Measurements from ENCODE around the gene CDC42EP4. TPM values are rescaled to one million over a fixed set of nuclear protein-coding genes. Genes with fewer than 3 reads are reported as not detected.

CDC42EP4 gene
- total and polyA plus RNA-seq, 9 of the 15 experiments (the other 6 are each of a cell fraction or from before 2014, with no cell fraction given): 0.65 to 20.8 (median 12.3) TPM

- TF ChIP-seq ZNF592 (IDR thresholded peaks at IDR 0.05) (no peak), WHSC1 (IDR thresholded peaks at IDR 0.05; ENCODE audit: low read length) (no peak), ARHGAP35 (IDR thresholded peaks at IDR 0.05; ENCODE audit: partially characterized antibody) (no peak), ZNF24 (IDR thresholded peaks at IDR 0.05) (peak; percentile 30; the same call in 1 of the 2 replicates), SLC30A9 (CRISPR knock-in tag; IDR thresholded peaks at IDR 0.05) (no peak), ELF2 (CRISPR knock-in tag; IDR thresholded peaks at IDR 0.05) (no peak), ATF7 (IDR thresholded peaks at IDR 0.05) (peak; percentile 68; the same call in 1 of the 2 replicates), ZNF583 (CRISPR knock-in tag; IDR thresholded peaks at IDR 0.05) (no peak), ARID4B (CRISPR knock-in tag; IDR thresholded peaks at IDR 0.05) (0 out of 2 replicates have a peak, but pooled peaks have one; percentile 29), STAG1 (CRISPR knock-in tag; IDR thresholded peaks at IDR 0.05; ENCODE audit: borderline replicate concordance) (peak; percentile 95), SMARCC2 (IDR thresholded peaks at IDR 0.05; ENCODE audit: low read depth) (no peak), MYNN (IDR thresholded peaks at IDR 0.05) (no peak), MYNN (CRISPR knock-in tag; IDR thresholded peaks at IDR 0.05) (no peak), ZMIZ1 (IDR thresholded peaks at IDR 0.05; ENCODE audit: low read depth in 2 of 2, low read length in 2 of 2) (no peak), BRF2 (IDR thresholded peaks at IDR 0.05; ENCODE audit: borderline replicate concordance, insufficient read depth, insufficient read length) (no peak), ZNF140 (CRISPR knock-in tag; IDR thresholded peaks at IDR 0.05) (no peak)
These were observed 56.1 kb downstream of the CDC42EP4 start (continued) for GRCh38 chr17:73255671-73256181.
